ENCODE data around the gene TOMM40.
"Not testable (repeated sequence)": the region's sequence is repeated elsewhere in the genome, so short reads cannot be mapped to it uniquely, and the experiment has no call there.

TOMM40 gene

DNA sequence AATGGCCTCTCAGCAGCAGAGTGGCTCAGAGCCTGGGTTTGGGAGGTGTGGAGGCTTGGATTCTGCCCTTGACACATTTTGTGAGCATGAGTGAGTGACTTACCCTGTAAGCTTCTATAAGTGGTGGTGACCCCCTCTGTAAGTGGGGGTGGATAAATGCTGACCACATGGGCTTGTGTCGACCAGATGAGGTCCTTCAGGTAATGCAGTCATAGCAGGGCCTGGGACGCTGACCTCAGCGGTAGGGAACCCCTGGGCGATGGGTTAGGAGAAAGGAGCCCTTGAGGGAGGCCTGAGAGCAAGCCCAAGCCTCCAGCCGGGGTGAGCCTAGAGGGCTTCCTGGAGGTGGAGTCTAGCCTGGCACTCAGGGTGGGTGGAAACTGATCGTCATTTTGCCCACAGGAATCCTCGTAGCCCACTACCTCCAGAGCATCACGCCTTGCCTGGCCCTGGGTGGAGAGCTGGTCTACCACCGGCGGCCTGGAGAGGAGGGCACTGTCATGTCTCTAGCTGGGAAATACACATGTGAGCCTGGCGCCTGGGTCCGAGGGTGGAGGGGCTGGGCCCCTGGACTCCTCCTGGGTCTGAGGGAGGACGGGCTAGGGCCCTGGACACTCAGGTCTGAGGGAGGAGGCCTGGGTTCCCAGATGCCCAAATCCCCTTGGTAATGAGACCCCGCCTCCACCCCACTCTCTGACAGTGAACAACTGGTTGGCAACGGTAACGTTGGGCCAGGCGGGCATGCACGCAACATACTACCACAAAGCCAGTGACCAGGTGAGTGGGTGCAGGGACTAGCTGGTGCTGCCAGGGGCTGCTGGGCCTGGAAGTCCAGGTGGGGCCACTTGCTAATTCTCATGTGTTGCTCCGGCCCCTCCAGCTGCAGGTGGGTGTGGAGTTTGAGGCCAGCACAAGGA lies 9.5 kb downstream of the TOMM40 start:
- no peak for DNase-seq

DNA sequence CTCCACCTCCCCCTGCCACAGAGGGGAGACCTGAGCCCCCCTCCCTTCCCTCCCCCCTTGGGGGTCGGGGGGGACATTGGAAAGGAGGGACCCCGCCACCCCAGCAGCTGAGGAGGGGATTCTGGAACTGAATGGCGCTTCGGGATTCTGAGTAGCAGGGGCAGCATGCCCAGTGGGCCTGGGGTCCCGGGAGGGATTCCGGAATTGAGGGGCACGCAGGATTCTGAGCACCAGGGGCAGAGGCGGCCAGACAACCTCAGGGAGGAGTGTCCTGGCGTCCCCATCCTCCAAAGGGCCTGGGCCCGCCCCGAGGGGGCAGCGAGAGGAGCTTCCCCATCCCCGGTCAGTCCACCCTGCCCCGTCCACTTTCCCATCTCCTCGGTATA lies 12.2 kb downstream of the TOMM40 start:
- no peak for DNase-seq

- DNase-seq = no peak
These were observed 12.8 kb downstream of the TOMM40 start for GRCh38 chr19:44903602-44904425.

DNA sequence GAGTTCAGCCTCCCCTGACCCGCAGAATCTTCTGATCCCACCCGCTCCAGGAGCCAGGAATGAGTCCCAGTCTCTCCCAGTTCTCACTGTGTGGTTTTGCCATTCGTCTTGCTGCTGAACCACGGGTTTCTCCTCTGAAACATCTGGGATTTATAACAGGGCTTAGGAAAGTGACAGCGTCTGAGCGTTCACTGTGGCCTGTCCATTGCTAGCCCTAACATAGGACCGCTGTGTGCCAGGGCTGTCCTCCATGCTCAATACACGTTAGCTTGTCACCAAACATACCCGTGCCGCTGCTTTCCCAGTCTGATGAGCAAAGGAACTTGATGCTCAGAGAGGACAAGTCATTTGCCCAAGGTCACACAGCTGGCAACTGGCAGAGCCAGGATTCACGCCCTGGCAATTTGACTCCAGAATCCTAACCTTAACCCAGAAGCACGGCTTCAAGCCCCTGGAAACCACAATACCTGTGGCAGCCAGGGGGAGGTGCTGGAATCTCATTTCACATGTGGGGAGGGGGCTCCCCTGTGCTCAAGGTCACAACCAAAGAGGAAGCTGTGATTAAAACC lies 13.5 kb downstream of the TOMM40 start:
- no peak for DNase-seq

DNA sequence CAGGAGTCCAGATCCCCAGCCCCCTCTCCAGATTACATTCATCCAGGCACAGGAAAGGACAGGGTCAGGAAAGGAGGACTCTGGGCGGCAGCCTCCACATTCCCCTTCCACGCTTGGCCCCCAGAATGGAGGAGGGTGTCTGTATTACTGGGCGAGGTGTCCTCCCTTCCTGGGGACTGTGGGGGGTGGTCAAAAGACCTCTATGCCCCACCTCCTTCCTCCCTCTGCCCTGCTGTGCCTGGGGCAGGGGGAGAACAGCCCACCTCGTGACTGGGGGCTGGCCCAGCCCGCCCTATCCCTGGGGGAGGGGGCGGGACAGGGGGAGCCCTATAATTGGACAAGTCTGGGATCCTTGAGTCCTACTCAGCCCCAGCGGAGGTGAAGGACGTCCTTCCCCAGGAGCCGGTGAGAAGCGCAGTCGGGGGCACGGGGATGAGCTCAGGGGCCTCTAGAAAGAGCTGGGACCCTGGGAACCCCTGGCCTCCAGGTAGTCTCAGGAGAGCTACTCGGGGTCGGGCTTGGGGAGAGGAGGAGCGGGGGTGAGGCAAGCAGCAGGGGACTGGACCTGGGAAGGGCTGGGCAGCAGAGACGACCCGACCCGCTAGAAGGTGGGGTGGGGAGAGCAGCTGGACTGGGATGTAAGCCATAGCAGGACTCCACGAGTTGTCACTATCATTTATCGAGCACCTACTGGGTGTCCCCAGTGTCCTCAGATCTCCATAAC lies 14.5 kb downstream of the TOMM40 start, which contains the start of gene APOE:
APOE (plus strand) TSS at position 360 of the 724 bp plus-strand sequence. CDS start 829 bp downstream, outside the sequence.
- no peak for DNase-seq

GRCh38 chr19:44907613-44908012 lies 16.6 kb downstream of the TOMM40 start:
- no peak for DNase-seq

- DNase-seq = no peak
These were observed 17.2 kb downstream of the TOMM40 start for GRCh38 chr19:44908074-44908835.

DNA sequence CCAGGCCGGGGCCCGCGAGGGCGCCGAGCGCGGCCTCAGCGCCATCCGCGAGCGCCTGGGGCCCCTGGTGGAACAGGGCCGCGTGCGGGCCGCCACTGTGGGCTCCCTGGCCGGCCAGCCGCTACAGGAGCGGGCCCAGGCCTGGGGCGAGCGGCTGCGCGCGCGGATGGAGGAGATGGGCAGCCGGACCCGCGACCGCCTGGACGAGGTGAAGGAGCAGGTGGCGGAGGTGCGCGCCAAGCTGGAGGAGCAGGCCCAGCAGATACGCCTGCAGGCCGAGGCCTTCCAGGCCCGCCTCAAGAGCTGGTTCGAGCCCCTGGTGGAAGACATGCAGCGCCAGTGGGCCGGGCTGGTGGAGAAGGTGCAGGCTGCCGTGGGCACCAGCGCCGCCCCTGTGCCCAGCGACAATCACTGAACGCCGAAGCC lies 17.8 kb downstream of the TOMM40 start:
- DNase-seq = no peak

- no peak for DNase-seq
These were observed 18.7 kb downstream of the TOMM40 start for GRCh38 chr19:44909775-44910174.

- DNase-seq = not testable (repeated sequence)
These were observed 20.8 kb downstream of the TOMM40 start for GRCh38 chr19:44911896-44912295.

DNA sequence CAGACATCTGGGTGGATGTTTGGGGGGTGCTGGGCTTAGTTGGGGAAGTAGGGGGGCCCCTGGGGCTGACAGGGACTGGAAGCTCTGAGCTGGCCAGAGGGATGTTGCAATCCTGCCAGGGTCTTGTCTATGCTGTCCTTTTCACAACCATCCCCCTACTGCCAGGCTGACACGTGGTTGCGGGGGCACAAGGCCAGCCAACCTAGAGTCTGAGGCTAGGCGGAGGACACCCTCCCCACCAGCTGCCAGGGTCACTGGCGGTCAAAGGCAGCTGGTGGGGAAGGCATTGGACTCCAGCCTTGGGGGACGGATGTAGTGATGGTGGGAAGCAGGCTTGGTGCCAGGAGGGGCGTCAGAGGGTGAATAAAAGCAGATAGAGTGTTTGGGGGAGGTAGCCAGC lies 21.8 kb downstream of the TOMM40 start:
- DNase-seq = no peak

GRCh38 chr19:44913512-44914432 lies 22.7 kb downstream of the TOMM40 start:
- DNase-seq = not testable (repeated sequence)

DNA sequence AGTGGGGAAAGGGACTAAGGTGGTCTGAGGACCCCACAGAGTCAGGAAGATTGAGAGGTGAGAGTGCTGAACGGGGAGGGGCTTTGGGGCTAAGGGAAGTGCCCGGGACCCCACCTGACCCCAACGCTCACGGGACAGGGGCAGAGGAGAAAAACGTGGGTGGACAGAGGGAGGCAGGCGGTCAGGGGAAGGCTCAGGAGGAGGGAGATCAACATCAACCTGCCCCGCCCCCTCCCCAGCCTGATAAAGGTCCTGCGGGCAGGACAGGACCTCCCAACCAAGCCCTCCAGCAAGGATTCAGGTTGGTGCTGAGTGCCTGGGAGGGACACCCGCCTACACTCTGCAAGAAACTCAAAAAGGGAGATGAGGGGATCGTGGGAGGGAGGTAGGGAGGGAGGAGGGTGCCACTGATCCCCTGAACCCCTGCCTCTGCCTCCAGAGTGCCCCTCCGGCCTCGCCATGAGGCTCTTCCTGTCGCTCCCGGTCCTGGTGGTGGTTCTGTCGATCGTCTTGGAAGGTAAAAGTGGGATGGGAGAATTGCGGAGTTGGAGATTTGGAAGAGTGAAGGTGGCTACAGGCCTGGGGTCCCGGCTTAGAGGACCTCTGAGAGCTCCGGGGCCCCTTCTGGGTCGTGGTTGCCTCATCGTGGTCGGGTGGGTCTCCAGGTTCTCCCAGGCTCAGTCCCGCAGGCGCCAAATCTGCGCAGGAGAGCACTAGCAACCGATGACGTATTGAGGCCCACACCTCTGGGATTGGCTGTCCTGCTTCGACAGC lies 23.6 kb downstream of the TOMM40 start, which contains the start of gene APOC1:
APOC1 (plus strand) TSS at position 176 of the 774 bp plus-strand sequence; CDS start at position 460, 284 bp downstream.
- DNase-seq = peak; percentile 25

DNA sequence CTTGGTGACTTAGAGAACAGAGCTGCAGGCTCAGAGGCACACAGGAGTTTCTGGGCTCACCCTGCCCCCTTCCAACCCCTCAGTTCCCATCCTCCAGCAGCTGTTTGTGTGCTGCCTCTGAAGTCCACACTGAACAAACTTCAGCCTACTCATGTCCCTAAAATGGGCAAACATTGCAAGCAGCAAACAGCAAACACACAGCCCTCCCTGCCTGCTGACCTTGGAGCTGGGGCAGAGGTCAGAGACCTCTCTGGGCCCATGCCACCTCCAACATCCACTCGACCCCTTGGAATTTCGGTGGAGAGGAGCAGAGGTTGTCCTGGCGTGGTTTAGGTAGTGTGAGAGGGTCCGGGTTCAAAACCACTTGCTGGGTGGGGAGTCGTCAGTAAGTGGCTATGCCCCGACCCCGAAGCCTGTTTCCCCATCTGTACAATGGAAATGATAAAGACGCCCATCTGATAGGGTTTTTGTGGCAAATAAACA lies 33.2 kb downstream of the TOMM40 start:
- DNase-seq = no peak

GRCh38 chr19:44925114-44925891 lies 34.2 kb downstream of the TOMM40 start:
- no peak for DNase-seq

DNA sequence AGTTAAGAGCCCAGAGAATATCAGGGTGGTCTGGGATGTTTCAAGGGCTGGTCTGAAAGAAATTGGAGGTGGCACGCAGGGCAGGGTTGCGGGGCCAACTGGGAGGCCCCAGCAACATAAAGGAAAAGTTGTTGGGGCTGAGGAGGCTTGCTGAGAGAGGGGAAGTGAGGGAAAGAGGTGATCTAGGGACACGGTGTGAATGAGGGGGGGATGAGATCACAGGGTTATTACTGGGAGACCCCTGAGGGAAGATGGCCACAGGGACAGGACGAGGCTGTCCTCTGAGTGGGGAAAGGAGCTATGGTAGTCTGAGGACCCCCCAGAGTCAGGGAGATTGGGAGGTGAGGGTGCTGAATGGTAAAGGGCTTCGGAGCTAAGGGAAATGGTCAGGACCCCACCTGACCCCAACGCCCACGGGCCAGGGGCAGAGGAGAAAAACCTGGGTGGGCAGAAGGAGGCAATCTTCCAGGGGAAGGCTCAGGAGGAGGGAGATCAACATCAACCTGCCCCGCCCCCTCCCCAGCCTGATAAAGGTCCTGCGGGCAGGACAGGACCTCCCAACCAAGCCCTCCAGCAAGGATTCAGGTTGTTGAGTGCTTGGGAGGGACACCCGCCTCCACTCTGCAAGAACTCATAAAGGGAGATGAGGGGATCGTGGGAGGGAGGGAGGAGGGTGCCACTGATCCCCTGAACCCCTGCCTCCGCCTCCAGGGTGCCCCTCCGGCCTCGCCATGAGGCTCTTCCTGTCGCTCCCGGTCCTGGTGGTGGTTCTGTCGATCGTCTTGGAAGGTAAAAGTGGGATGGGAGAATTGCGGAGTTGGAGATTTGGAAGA lies 35.4 kb downstream of the TOMM40 start:
- DNase-seq = not testable (repeated sequence)

DNA sequence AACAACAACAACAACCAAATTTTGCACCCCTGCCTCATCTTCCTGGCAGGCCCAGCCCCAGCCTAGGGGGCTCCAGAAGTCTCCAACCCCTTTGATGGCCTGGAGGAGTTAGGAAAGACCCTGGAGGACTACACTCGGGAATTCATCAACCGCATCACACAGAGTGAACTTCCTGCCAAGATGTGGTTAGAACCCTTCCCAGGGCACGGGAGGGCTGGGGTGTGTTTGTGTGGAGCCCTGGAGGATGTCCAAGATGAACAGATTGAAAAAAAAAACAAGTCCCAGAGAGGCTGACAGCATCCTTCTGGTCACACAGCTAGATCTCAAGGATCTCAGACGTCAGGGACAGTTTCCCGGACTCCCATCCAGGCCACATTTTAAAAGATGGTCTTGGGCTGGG lies 36.7 kb downstream of the TOMM40 start:
- no peak for DNase-seq

- DNase-seq = no peak
These were observed 39.0 kb downstream of the TOMM40 start for GRCh38 chr19:44930088-44930487.
